ENCODE measurements around the gene CPLX3. TPM values are rescaled to one million over a fixed set of nuclear protein-coding genes. Genes with fewer than 3 reads are reported as not detected.

Gene CPLX3
- polyA plus RNA-seq, 1 donor = not detected

DNA sequence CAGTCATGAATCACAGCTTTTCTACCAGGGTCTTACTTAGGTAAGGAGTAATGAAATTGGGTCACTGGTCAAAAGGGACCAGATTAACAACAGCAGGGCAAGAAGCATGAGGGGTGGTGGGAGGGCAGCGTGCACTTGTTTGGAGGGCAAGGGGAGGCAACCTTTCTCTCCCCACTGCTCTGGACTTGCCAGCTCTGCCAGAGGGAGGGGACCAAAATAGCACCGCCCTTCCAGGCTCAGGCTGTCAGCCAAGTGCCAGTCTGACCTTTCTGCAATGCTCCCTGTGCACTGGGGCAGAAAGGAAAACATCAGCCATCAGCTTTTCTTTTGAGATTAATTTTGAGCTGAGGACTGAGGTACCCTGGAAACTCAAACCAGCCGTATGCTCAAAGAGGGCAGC lies 21.0 kb downstream of the CPLX3 start:
- DNase-seq = no peak

DNA sequence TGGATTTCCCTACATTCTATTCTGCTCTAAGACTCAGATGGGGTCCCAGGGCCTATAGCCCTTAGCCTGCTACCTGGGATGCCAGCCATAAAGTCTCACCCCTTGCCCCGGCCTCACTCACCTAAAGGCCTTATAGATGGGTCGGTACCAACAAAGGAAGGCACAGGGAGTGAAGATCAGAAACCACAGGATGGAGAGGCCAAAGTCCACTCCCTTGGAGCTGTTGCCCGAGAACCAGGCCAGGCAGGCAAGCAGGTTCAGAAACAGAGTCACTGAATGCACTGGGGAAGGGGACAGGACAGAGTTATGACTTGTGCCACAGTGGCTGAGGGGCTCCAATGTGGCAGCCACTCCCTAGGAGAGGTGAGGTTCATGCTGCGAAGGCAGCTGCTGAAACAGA lies 24.0 kb downstream of the CPLX3 start:
- DNase-seq = no peak

DNA sequence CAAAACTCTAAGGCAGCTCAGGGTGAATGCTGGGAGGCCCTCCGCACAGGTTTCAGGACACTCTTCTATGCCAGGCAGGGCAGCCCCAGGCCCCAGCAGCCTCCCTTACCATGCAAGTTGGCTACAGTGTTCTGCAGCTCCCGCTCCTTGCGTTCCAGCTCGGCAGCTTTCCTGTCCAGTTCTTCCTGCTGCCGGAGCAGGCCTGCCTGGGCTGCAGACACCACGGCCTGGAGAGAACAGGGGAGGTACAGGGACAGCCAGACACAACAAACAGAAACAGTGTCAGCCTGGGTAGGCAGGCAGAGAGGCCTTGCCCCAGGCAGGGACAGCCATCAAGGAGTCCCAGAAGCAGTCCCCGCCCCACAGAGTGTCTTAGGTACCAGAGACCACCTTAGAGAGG lies 25.5 kb downstream of the CPLX3 start:
- DNase-seq = no peak

DNA sequence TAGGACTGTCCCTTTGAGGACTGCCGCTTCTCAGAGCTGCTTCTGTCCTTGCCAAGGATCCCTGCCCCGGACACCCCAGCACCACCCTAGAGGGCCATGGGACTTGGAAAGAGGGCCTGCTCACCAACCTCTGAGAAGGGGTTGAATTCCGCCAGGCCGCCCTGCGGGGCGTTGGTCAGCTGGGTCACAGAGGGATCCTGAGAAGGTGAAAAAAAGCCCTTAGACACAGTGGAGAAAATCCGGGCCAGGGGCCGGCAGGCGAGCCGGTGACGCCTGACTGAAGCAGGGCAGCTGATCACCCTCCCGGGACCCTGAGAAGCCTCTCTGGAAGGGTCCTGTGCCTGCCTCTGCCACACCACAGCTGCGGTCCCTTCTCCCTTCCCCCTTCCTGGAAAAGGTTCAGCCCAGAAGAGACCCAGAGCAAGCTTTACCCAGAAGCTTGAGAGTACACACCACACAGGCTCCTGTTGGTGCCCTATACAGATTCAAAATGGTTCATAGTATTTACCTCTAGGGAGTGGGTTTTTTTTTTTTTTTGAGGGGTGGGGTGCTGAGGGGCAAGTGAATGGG lies 28.1 kb downstream of the CPLX3 start:
- no peak for DNase-seq

DNA sequence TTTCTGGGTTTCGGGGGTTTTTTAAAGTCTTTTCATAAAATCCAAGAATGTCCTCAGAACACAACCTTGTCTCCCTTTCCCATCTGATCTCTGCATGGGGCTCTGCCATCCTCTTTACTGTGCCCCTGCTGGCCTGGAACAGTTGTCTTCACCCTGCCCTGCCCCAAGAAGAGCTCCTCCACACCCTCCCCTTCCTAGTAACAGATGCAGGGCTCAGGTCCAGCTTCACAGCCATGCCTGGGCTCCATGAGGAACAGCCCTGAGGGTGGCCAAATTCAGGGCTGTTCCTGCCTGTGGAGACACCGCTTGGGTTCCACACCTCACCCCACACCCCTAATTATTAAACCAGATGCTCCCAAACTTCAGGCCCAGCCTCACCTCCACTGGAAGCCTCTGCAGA lies 29.4 kb downstream of the CPLX3 start:
- DNase-seq = no peak

DNA sequence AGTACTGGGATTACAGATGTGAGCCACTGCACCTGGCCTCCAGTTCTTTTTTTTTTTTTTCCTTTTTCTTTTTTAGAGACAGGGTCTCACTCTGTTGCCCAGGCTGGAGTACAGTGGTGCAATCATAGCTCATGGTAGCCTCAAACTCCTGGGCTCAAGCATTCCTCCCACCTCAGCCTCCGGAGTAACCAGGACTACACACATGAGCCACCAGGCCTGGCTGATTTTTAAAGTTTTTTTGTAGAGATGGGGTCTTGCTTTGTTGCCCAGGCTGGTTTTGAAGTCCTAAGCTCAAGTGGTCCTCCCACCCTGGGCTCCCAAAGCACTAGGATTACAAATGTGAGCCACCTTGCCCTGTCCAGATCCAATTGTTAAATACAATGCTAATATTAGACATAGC lies 30.1 kb downstream of the CPLX3 start:
- DNase-seq = no peak

DNA sequence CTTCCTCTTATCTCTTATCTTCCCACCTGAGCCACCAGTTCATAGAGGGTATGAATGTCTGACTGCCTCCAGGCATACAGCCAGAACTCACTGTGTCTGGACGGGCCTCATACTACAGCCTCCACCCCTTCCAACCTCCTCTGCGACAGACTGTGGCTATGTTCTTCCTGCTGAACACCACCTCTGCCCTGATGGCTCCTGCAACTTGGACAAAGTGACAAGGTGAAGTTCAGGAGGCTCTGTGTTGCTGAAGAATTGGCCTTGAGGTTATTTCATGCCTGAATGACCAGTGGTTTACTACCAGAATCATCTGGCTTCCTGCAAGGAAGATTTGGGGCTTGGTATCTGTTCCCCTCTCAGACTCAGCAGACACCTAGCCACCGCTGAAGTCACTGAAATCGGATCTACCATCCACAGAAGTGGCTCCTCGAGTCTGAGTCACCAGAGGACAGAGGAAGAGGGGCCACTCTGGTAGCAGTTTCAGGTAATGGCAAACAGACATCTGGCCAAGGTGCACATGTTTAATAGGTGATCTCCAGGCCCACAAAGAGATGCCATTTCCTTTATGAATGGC lies 30.7 kb downstream of the CPLX3 start:
- no peak for DNase-seq

DNA sequence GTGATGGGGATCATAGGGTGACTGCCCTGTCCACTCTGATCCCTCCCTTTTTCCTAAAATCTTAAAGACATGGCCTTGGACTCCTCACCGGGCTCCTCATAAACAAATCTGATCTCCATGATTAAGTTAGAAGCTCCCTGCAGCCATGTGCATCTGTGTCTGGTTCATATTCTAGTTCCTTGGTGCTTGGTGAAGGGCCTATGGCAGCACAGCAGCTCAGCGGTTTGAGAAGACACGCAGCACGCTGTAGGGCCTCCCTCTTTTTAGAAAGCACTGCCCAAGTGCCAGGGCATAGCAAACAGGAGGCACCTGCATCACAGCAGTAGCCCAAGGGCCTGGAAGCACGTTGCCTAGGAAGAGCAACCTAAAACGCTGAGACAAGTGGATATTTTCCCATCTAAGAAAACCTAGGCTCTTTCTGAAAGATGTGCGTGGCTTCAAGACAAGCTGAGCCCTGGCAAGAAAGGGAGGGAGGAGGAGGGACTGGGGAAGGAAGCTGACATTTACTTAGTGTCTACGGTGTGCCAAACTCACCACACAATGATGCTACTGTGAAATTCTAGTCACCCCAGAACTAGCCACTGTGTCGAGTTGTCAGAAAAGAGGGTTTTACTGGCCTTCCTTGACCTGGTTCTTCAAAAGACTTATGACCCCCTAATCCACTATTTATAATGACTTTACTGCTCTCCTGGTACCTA lies 31.4 kb downstream of the CPLX3 start:
- no peak for DNase-seq

DNA sequence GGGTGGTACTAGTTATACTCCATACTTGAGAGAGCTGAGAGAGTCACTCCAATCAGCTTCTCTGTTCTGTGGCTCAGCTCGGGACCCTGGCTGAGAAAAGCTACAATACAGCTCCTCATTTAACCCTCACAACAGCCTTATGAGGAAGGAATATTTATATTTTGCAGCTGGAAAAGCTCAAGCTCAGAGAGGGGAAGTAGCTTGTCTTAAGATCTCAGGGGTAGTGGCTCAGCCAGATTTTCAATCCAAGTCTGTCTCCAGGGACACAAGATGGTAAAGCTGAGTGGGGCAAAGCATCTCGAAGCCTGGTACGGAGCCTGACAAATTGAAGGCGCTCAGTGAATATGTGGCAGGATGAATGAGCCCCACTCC lies 31.9 kb downstream of the CPLX3 start:
- DNase-seq = no peak

DNA sequence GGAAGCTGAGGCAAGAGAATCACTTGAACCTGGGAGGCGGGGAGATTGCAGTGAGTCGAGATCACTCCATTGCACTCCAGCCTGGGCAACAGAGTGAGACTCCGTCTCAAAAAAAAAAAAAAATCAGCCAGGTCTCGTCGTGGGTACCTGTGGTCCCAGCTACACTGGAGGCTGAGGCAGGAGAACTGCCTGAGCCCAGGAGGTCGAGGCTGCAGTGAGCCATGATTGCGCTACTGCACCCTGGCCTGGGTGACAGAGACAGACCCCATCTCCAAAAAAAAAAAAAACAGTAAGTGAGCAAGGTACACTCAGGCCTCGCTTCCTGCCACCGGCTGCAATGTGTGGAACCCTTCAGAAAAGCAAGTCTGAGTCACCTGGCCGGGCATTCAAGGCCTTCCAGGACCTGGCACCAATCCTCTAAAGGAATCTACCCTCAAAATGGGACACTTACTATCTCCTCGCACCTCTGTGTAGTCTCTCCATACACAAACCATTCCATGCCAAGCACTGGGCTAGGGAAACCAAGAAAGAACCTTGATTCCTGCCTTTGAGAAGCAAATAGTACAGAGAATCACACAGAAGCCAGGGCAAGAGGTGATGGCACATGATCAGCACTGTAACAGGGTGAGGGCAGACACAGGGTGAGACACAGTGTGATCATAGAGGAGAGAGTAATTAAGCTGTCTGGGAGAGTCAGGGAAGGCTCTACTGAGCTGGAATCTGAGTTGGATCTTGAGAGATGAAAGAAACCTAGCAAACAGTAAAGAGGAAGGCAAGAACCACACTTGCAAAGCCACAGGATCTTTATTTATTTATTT lies 37.0 kb downstream of the CPLX3 start:
- no peak for DNase-seq

DNA sequence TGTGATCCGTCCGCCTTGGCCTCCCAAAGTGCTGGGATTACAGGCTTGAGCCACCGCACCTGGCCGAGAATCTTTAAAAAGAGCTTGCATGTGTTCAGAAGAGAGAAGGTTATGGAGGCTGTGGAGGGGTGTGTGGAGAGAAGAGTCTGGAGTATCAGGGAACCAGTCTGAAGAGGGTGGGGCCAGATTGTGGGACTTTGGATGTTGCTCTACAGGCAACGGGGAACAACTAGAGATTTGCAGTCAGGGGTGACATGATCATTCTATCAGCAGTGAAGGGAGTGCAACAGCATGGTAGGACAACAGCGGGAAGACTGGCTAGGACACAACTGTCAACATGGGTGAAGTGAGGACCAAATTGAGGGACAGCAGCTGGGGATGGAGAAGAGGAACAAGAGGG lies 37.9 kb downstream of the CPLX3 start:
- no peak for DNase-seq

DNA sequence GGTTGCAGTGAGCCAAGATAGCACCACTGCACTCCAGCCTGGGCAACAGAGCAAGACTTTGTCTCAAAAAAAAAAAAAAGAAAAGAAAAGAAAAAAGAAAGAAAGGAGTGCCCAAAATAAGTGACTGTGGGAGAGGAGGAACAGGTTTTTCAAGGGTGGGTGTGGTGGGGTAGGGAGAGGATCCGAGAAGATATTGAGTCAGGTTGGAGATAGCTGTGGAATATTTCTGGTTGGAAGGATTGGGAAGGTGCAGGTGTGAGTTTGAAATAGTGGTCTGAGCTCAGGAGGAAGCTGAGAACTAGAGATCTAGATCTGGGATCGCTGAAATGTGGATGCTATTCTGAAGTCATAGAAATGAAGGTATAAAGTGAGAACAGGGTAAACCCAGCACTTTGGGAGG lies 38.9 kb downstream of the CPLX3 start:
- no peak for DNase-seq

DNA sequence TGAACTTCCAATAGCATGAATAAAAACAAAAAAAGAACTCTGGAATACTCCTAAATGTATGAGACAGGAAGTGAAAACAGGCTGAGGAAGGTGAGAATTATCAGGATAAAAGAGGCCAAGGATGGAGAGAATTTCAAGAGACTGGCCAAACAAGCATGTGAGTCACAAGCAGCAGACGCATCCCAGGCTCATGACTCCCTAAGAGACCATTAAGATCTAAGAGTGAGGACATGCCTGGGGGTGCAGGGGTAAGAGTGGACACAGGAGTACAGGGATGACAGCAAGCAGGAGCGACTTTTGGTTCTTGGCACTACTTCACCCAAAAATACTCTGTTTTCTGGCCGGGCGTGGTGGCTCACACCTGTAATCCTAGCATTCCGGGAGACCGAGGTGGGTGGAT lies 39.7 kb downstream of the CPLX3 start:
- DNase-seq = no peak

DNA sequence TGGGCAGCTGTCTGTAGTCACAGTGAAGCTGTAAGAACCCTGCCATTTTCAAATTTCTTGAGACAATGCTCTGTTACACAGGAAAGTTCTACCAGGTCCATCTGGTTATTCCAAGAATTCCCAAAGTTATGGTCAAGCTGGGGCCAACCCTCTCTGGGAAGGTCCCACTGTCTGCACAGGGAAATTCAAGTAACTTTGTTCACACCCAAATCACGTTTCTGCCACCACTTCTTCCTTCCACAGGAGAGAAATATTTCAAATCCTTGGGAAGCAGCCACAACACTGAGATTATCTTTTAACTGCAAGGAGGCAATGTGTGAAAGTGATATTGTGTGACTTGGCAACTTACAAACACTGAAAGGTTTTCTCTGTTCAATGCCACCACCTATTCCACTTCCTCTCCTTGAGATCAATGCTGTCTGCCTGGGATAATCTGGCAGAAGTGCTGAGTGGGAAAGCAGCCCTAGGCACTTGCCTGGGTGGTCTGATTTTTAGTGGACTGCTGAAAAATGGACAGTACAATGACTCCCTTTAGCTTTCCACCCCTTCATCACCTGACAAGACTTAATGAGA lies 41.1 kb downstream of the CPLX3 start:
- DNase-seq = no peak

DNA sequence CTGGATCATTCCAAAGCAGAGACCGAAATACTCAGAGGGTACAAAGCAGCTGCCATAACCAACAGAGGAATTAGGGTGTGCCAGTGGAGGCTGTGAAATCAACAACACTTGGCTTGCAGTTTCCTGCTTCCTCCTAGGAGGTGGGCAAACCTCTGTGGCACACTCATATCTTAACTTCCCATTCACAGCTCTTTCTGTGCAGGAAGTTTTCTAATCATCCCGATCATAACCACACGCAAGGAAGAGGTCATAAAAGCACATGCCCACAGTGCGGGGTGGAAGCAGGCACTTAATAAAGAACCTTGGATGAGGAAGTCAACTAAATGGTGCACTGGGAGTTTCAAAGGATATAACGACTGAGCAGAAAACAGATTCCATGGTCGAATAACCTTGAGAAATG lies 41.6 kb downstream of the CPLX3 start:
- no peak for DNase-seq

DNA sequence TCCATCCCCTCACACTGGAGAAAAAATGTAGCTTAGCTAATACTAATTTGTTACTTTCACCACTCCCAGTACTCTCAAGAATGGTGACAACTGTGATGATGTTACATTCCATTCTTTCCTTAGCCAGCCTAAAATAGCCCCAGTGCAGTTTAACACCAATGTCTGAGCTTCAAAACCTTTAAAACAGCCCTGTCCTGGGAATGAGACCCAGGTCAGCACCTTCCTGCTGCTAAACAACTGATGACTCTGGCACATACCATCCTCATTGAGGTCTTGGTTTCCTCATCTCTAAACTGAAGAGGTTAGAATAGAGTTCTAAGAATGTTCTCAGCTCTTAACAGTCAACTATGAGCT lies 42.9 kb downstream of the CPLX3 start:
- DNase-seq = no peak

DNA sequence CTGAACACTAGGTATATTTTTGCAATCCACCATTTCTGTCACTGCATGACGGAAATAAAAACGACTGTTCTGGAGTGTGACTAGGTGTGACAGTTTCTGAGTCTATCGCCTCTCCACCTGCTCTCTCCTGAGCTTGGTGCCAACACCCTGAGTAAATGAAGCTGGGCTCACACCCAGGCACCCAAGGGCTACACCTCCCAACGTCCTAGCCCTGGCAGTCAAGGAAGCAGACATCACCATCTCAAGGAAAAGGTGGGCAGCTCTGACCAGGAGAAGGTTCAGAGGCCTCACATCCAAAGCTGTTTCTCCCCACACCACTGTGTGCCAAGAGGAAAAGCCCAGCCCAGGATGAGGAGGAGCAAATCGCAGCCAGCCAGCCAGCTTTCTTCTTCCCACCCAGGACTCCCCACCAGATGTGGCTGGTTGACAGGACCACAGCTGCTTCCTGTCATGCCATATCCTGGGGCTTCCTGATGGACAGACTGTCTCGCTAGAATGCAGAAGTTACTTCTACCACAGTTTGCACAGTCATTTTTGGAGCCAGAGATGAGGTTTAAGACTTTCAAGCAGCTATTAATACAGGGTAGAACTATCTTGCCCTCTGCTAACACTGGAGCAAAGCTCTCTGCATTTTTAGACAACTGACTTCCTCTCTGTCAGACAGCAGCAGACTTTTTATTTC lies 43.4 kb downstream of the CPLX3 start:
- DNase-seq = peak; percentile 38

DNA sequence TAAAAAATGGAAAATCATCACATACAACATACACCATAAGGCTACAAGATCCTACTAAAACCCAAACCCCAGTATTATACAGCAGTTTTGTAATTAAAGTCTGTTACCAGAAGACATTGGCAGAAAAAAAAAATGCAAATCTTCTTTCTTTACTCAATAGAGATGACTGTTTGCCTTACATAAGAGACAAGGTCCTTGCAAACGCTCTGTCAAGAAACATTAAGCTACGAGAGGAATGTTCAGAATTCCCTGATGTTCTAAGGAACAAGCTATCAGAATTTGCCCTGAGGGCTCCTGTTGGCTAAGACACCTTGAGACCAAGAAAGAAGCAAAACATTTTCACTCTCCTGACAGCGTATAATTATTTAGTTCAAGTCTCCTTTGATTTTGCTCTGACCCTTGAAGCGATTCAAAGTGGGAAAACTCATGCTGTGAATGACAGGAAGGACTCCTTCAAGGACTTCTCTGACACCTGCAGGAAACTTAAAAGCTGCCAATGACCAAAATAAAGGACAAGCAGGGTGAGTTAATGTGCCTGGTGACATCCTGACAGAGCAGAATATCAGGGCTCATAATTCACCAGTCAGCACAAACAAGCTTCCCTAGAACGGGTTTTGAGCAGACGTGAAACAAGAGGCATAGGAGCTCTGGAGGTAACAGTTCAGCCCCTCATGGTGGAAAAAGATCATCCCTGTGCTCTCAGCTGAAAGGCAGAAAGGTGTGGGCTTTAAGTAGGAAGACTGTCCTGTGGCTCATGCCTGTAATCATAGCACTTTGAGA lies 44.2 kb downstream of the CPLX3 start:
- DNase-seq = no peak

DNA sequence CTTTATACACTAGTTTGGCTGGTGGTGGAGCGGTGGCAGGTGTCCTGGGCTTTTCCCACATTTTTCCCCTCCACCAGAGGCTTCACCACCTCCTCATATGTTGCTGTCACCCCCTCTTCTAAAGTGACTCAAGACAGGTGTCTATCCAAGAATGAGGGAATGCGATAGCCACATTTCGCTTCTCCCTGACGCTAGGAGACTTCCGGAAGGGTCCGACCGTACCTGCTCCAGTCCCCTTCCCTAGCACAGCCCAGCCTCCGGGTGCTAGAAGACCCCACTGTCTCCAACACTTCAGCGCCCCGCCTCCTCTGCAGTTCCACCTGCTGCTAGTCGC lies 46.2 kb downstream of the CPLX3 start:
- no peak for DNase-seq

DNA sequence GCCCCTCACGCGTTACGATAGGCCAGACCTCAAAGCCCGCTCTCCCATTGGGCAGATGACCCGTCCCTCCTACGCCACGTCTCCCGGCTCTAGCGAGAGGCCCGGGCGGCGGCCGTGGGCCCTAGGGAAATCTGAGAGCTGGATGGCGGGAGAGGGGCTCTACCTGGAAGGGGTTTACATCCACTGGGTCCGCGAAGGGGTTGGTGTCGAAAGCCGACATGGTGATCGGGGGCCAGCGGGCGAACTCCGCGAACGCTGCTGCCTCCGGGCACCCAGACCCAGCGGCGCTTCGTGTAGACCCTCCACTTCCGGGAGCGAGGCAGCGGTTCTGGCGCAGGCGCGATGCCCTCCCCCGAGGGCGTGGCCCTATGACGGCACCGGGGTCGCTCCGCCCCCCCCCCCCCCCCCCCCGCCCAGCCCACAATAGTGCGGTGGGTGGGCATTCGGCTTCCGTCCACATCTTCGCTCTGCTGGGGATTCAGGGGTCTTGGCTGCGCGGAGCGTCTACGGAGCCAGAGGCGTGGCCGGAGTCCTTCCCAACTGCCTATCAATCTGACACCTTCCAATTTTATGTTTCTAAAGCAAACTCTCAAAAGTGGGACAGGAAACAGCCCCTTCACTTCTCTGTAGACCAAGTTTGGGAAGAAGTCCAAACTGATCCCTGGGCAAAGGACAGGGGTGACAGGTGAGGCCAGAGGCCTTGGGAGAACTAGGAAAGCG lies 46.8 kb downstream of the CPLX3 start, which contains the start of gene SCAMP2:
TSS of gene SCAMP2 (minus strand) at position 330 of the 720 bp plus-strand sequence. CDS start at position 220, 110 bp downstream.
- DNase-seq = peak; percentile 94

DNA sequence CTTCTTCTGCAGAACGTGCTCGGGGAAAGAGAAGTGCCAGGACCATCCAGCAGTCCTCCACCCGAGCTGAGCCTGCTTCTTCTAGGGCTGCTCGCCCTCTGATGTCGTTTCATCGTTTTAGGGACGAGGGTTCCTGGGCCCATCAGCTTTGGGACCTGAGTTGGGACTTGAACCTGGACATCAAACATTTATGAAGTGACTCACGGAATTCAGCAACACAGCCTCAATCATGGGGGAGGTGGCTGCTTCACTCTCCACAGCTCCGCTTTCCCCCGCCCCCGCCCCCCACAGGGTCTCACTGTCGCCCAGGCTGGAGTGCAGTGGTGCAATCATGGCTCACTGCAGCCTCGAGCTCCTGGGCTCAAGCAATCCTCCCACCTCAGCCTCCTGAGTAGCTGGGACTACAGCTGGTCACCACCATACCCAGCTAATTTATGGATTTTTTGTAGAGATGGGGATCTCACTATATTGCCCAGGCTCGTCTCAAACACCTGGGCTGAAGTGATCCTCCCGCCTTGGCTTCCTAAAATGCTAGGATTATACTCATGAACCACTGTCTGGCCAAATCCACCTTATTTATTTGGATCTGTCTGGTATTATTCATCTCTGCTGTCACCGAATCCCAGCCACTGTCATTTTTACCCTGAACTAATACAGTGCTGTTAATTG lies 47.5 kb downstream of the CPLX3 start:
- no peak for DNase-seq

Measured in hindlimb muscle (tissue), 1 donor.